ENCODE data around the gene SH3BP2. TPM values are rescaled to one million over a fixed set of nuclear protein-coding genes. Genes with fewer than 3 reads are reported as not detected.

SH3BP2 gene
- total RNA-seq, 2 donors from 2014 or later: 20.1 to 25.2 TPM

DNA sequence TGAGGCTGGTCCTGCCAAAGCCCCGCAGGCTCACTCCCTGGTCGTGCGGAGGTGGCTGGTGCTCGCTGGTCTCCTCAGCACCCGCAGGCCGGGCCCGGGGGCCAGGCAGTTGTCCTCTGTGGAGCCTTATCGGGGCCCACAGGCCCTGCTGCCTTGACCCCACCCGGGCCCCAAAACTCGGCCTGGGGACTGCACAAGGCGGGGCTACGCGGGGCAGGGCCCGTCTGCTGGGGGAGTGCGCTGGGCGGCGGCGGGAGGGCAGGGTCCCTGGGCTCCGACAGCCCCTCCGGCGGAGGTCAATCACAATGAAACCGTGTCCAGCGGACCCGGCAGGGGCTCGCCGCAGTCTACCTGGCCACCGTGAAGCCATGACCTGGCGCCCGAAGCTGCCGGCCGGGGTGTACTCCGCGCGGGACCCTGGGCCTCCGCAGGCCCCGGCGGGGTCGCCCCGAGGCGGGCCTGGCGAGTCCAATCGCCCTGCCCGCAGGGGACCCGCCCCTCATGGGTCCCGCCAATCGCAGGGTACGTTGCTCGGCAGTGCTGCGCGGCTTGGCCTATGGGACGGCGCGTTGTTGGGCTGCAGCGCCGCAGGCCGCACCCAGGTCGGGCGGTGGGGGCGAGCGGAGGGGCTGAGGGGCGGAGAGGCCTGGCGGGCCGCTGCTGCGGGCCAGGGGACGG lies 50.5 kb downstream of the SH3BP2 start, which contains the start of gene ADD1:
Gene ADD1 (plus strand): TSS at position 582 of the 678 bp plus-strand sequence. CDS start 32,072 bp downstream, outside the sequence.
- TF ChIP-seq, protein P1, sequence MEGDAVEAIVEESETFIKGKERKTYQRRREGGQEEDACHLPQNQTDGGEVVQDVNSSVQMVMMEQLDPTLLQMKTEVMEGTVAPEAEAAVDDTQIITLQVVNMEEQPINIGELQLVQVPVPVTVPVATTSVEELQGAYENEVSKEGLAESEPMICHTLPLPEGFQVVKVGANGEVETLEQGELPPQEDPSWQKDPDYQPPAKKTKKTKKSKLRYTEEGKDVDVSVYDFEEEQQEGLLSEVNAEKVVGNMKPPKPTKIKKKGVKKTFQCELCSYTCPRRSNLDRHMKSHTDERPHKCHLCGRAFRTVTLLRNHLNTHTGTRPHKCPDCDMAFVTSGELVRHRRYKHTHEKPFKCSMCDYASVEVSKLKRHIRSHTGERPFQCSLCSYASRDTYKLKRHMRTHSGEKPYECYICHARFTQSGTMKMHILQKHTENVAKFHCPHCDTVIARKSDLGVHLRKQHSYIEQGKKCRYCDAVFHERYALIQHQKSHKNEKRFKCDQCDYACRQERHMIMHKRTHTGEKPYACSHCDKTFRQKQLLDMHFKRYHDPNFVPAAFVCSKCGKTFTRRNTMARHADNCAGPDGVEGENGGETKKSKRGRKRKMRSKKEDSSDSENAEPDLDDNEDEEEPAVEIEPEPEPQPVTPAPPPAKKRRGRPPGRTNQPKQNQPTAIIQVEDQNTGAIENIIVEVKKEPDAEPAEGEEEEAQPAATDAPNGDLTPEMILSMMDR (IDR thresholded peaks at IDR 0.05): no peak
- H3K4me3 ChIP-seq: peak within 1 kb of the TSS; percentile 87 to 96
- no peaks in the 10 kb centered on the region for H3K36me3 ChIP-seq
- peaks cover 0 to 39% of the 10 kb centered on the region in 2 donors for H3K4me1 ChIP-seq
- H3K27me3 ChIP-seq: no peaks in the 10 kb centered on the region
- H3K9me3 ChIP-seq: no peaks in the 10 kb centered on the region
- peak; percentile 95 for DNase-seq (ENCODE audit: low spot score)
- H3K27ac ChIP-seq: peak within 1 kb of the TSS; percentile 91 to 93

DNA sequence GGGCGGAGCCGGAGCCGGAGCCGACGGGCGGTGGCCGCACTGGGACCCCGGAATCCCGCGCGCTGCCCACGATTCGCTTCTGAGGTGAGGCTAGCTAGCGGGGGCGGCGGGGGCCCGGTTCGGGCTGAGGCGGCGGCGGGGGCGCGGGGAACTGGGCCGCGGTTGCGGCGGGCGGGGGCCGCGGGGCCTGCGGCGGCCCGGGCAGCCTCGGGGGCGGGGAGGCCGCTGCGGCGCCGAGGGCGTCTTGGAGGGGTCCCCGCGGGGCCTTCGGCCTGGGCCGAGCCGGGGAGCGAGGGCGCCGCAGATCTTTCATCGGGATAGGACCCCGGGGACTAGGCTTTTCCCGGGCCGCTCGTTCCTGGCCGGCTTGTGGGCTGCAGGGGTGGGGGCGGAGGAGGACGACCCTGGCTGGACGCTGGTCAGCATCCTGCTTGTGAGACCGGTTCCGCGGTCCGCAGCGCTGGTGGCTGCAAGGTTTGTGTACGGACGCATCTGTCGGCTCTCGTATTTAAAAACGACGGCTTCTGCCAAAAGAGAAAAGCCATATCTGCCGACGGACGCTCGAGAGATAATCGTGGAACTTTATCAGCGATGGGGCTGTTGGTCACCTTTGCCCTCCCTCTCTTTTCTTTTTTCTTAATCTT lies 51.2 kb downstream of the SH3BP2 start:
- Histone ChIP-seq H3K27me3 (no peaks in the 10 kb centered on the region), H3K4me3 (peak overlapping the region; percentile 87 to 96), H3K36me3 (no peaks in the 10 kb centered on the region), H3K9me3 (no peaks in the 10 kb centered on the region), H3K27ac (peak overlapping the region; percentile 91 to 93), H3K4me1 (peaks cover 0 to 43% of the 10 kb centered on the region in 2 donors)
- TF ChIP-seq, protein P1 (IDR thresholded peaks at IDR 0.05): no peak
- DNase-seq (ENCODE audit: low spot score): peak; percentile 66

DNA sequence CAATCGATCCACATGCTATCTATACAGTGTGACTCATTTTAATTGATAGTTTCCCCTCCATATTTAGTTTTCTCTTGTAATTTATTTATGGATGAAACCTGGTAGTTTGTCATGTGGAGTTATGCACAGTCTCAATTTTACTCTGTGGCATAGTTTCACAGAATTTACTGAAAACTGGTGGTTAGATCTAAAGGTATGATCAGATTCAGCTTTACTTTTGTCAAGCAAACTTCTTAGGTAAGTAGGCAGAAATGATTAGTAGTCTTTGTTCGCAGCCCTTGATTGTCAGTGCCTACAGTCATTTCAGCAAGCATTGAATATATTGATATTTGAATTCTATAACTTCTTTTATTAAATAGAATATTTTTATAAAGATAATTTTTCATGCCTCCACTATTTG lies 53.3 kb downstream of the SH3BP2 start:
- DNase-seq (ENCODE audit: low spot score): no peak
- no peaks in the 10 kb centered on the region for H3K9me3 ChIP-seq
- H3K36me3 ChIP-seq: no peaks in the 10 kb centered on the region
- H3K27me3 ChIP-seq: no peaks in the 10 kb centered on the region
- H3K4me1 ChIP-seq: peaks cover 0 to 59% of the 10 kb centered on the region in 2 donors
- no peak overlapping the region for H3K27ac ChIP-seq
- H3K4me3 ChIP-seq: no peak overlapping the region
- TF ChIP-seq, protein P1 (IDR thresholded peaks at IDR 0.05): no peak

DNA sequence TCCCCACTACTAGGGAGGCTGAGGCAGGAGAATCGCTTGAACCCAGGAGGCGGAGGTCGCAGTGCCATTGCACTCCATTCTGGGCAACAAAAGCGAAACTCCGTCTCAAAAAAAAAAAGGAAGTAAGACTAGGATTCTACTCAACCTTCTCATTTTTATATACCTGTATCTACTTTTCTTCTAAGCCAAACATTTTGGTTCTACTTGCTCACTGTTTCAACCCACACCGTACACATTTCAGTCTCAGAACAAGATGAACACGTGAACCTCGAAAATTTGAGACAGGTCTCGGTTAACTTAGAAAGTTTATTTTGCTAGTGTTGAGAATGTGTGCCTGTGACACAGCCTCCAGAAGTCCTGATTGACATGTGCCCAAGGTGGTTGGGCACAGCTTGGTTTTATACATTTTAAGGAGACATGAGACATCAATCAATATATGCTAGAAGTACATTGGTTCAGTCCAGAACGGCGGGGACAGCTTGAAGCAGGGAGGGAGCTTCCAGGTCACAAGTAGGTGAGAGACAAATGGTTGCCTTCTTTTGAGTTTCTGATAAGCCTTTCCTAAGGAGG lies 54.5 kb downstream of the SH3BP2 start:
- no peak for DNase-seq (ENCODE audit: low spot score)
- TF ChIP-seq, protein P1 (IDR thresholded peaks at IDR 0.05): no peak
- H3K4me3 ChIP-seq: no peak overlapping the region

DNA sequence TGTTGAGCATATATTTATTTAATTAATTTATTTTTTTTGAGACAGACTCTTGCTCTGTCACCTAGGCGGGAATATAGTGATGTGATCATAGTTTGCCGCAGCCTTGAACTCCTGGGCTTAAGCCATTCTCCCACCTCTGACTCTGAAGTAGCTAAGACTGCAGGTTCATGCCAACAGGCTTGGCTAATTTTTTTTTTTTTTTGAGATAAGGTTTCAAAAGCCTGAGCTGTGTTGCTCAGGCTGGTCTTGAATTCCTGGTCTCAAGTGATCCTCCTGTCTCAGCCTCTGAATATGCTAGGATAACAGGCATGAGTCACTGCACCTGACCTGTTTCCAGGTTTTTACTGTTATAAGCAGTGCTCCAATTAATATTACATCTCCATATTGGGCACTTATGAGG lies 55.6 kb downstream of the SH3BP2 start:
- Histone ChIP-seq H3K4me1 (peaks cover 0 to 71% of the 10 kb centered on the region in 2 donors), H3K36me3 (peaks cover 2% of the 10 kb centered on the region), H3K9me3 (no peaks in the 10 kb centered on the region), H3K27me3 (no peaks in the 10 kb centered on the region), H3K27ac (no peak overlapping the region), H3K4me3 (no peak overlapping the region)
- TF ChIP-seq, protein P1 (IDR thresholded peaks at IDR 0.05): no peak
- no peak for DNase-seq (ENCODE audit: low spot score)

More for the DNA sequence above, 54.5 kb downstream of the SH3BP2 start:
- Histone ChIP-seq H3K9me3 (no peaks in the 10 kb centered on the region), H3K36me3 (no peaks in the 10 kb centered on the region), H3K27ac (no peak overlapping the region), H3K4me1 (peaks cover 0 to 68% of the 10 kb centered on the region in 2 donors), H3K27me3 (no peaks in the 10 kb centered on the region)

All from right atrium auricular region (tissue), 2 donors.